Esophagus muscularis mucosa (tissue), 4 donors: Measurements from ENCODE around the gene GSTCD. TPM values are rescaled to one million over a fixed set of nuclear protein-coding genes. Genes with fewer than 3 reads are reported as not detected.

Experiments used
- DNase-seq: peaks from one replicate; pipeline ENCODE4 v3.0.0-alpha.2; 2017; ENCODE audit errors: extremely low spot score
- H3K27ac ChIP-seq, 4 donors: fragments of 200-600 bp; sonication (generic); replicated peaks in 1 of 4; 1 replicate in 3 of 4; 2 replicates in 1 of 4; pipeline ENCODE4 v1.5.1; 2016 to 2019; ENCODE audit warnings: mild to moderate bottlenecking in 1 of 4
- H3K27me3 ChIP-seq, 4 donors: fragments of 200-600 bp; sonication (generic); one replicate each; pipeline versions ENCODE4 v1.5.1 to v1.6.0; 2016 to 2019
- H3K36me3 ChIP-seq, 4 donors: fragments of 200-600 bp; sonication (generic); one replicate each; pipeline ENCODE4 v1.5.1; 2016 to 2019
- H3K4me1 ChIP-seq, 4 donors: fragments of 200-600 bp; sonication (generic); one replicate each; pipeline ENCODE4 v1.5.1; 2016 to 2019
- H3K4me3 ChIP-seq, 4 donors: fragments of 200-600 bp; sonication (generic); 1 replicate in 2 of 4; 2 replicates in 2 of 4; pipeline ENCODE4 v1.5.1; 2016 to 2019; ENCODE audit warnings: mild to moderate bottlenecking in 4 of 4, moderate library complexity in 1 of 4
- H3K9me3 ChIP-seq, 4 donors: fragments of 200-600 bp; sonication (generic); 1 replicate in 3 of 4; 2 replicates in 1 of 4; pipeline ENCODE4 v1.5.1; 2016 to 2019
- CTCF ChIP-seq, 3 experiments: fragments of 200-600 bp in 2 of 3; fragments of 450-650 bp in 1 of 3; sonication (generic) in 2 of 3; IDR thresholded peaks; one replicate each; pipeline ENCODE4 v1.5.1; 2017 to 2019; ENCODE audit warnings: antibody characterized with exemption in 3 of 3, mild to moderate bottlenecking in 2 of 3, moderate library complexity in 1 of 3
- EP300 ChIP-seq: sonication (generic); formaldehyde crosslinking; IDR thresholded peaks from one replicate; pipeline ENCODE4 v1.6.1; 2017; ENCODE audit warnings: antibody characterized with exemption
- POLR2A ChIP-seq: fragments of 450-650 bp; IDR thresholded peaks from one replicate; pipeline ENCODE4 v1.6.1; 2017; ENCODE audit warnings: antibody characterized with exemption, moderate library complexity, mild to moderate bottlenecking, low read depth
- POLR2AphosphoS5 ChIP-seq, 2 donors: sonication (generic); formaldehyde crosslinking; IDR thresholded peaks; one replicate each; pipeline ENCODE4 v1.6.1; 2017; ENCODE audit warnings: antibody characterized with exemption in 2 of 2
- WGBS: methylation state at CpG from one replicate; pipeline ENCODE4 v1.1.5; 2018; 5-methylcytosine and 5-hydroxymethylcytosine counted together
- intact Hi-C: fragments of 100-400 bp; cut with DNase I; formaldehyde crosslinking; loops from one replicate; pipeline ENCODE4 v1.15.1; 2023
- total RNA-seq, 4 donors: library from RNA; depleted of rRNA; stranded (reverse); fragments of >200 nt; gene quantifications; one replicate each; pipeline versions ENCODE4 v1.1.0 to v1.2.1, GENCODE V29; 2016

The GSTCD gene
- total RNA-seq, 4 donors from 2014 or later, result 5.2 to 14.5 (median 8.1) TPM

GRCh38 chr4:105858466-105859040 is 150.0 kb downstream of the GSTCD start:
- DNase-seq, result no peak

GRCh38 chr4:105859233-105859632 is 150.6 kb downstream of the GSTCD start:
- peaks cover 0 to 6% (median 2%) of the 10 kb centered on the region in 4 donors for H3K9me3 ChIP-seq
- H3K36me3 ChIP-seq, result no peaks in the 10 kb centered on the region
- DNase-seq, result no peak
- H3K4me1 ChIP-seq, result peaks cover 0 to 3% (median 0%) of the 10 kb centered on the region in 4 donors
- no peaks in the 10 kb centered on the region for H3K27me3 ChIP-seq
- TF ChIP-seq EP300, result no peak
- no peak for TF ChIP-seq POLR2A
- TF ChIP-seq POLR2AphosphoS5 (IDR thresholded peaks at IDR 0.05), result no peak
- TF ChIP-seq CTCF (IDR thresholded peaks at IDR 0.05), result no peak
- intact Hi-C loops, result no loop called here
- whole genome bisulfite sequencing, result 36% methylated on average over 1 of the region's 1 CpG
- H3K27ac ChIP-seq, result no peak overlapping the region
- no peak overlapping the region for H3K4me3 ChIP-seq

More at GRCh38 chr4:105858466-105859040, 150.0 kb downstream of the GSTCD start:
- 98% methylated on average over 8 of the region's 10 CpGs for WGBS
- H3K27ac ChIP-seq, result no peak overlapping the region
- H3K27me3 ChIP-seq, result no peaks in the 10 kb centered on the region
- intact Hi-C loops, result no loop called here
- H3K4me1 ChIP-seq, result peaks cover 0 to 3% (median 0%) of the 10 kb centered on the region in 4 donors
- H3K9me3 ChIP-seq, result peaks cover 0 to 6% (median 2%) of the 10 kb centered on the region in 4 donors
- H3K36me3 ChIP-seq, result no peaks in the 10 kb centered on the region
- TF ChIP-seq EP300 (no peak), POLR2AphosphoS5 (IDR thresholded peaks at IDR 0.05) (no peak), CTCF (IDR thresholded peaks at IDR 0.05) (no peak), POLR2A (no peak)
- no peak overlapping the region for H3K4me3 ChIP-seq

GRCh38 chr4:105870963-105871362 is 162.4 kb downstream of the GSTCD start:
- intact Hi-C loops, result no loop called here

GRCh38 chr4:105871997-105872396 is 163.4 kb downstream of the GSTCD start:
- intact Hi-C loops, result no loop called here
- TF ChIP-seq EP300, result no peak
- TF ChIP-seq POLR2AphosphoS5 (IDR thresholded peaks at IDR 0.05), result no peak
- 67% methylated on average over 2 of the region's 2 CpGs for WGBS
- H3K4me1 ChIP-seq, result peaks cover 0 to 6% (median 5%) of the 10 kb centered on the region in 4 donors
- H3K9me3 ChIP-seq, result no peaks in the 10 kb centered on the region
- no peak overlapping the region for H3K4me3 ChIP-seq
- no peak for DNase-seq
- no peak overlapping the region for H3K27ac ChIP-seq
- no peaks in the 10 kb centered on the region for H3K36me3 ChIP-seq
- H3K27me3 ChIP-seq, result no peaks in the 10 kb centered on the region

More at GRCh38 chr4:105870963-105871362, 162.4 kb downstream of the GSTCD start:
- DNase-seq, result no peak
- H3K4me1 ChIP-seq, result peaks cover 0 to 6% (median 5%) of the 10 kb centered on the region in 4 donors
- H3K27ac ChIP-seq, result no peak overlapping the region
- no peak overlapping the region for H3K4me3 ChIP-seq
- TF ChIP-seq POLR2AphosphoS5 (IDR thresholded peaks at IDR 0.05), result no peak
- TF ChIP-seq EP300, result no peak
- TF ChIP-seq CTCF (IDR thresholded peaks at IDR 0.05), result no peak
- no peak for TF ChIP-seq POLR2A
- no peaks in the 10 kb centered on the region for H3K27me3 ChIP-seq
- no peaks in the 10 kb centered on the region for H3K9me3 ChIP-seq
- no peaks in the 10 kb centered on the region for H3K36me3 ChIP-seq
- 81% methylated on average over 3 of the region's 3 CpGs for WGBS

GRCh38 chr4:105875233-105875632 is 166.6 kb downstream of the GSTCD start:
- peaks cover 0 to 13% (median 9%) of the 10 kb centered on the region in 4 donors for H3K4me1 ChIP-seq
- peak overlapping the region in 1 of 4 donors; percentile 6 for H3K27ac ChIP-seq
- intact Hi-C loops, result no loop called here
- no peaks in the 10 kb centered on the region for H3K9me3 ChIP-seq
- TF ChIP-seq EP300 (no peak), POLR2AphosphoS5 (IDR thresholded peaks at IDR 0.05) (no peak), CTCF (IDR thresholded peaks at IDR 0.05) (no peak), POLR2A (no peak)
- DNase-seq, result no peak
- no peaks in the 10 kb centered on the region for H3K27me3 ChIP-seq
- no peaks in the 10 kb centered on the region for H3K36me3 ChIP-seq
- no peak overlapping the region for H3K4me3 ChIP-seq
